ENCODE results near the gene STAB1. TPM values are rescaled to one million over a fixed set of nuclear protein-coding genes. Genes with fewer than 3 reads are reported as not detected.

The STAB1 gene
- total and polyA plus RNA-seq, 12 donors, result 17.4 to 231 (median 44.1) TPM

DNA sequence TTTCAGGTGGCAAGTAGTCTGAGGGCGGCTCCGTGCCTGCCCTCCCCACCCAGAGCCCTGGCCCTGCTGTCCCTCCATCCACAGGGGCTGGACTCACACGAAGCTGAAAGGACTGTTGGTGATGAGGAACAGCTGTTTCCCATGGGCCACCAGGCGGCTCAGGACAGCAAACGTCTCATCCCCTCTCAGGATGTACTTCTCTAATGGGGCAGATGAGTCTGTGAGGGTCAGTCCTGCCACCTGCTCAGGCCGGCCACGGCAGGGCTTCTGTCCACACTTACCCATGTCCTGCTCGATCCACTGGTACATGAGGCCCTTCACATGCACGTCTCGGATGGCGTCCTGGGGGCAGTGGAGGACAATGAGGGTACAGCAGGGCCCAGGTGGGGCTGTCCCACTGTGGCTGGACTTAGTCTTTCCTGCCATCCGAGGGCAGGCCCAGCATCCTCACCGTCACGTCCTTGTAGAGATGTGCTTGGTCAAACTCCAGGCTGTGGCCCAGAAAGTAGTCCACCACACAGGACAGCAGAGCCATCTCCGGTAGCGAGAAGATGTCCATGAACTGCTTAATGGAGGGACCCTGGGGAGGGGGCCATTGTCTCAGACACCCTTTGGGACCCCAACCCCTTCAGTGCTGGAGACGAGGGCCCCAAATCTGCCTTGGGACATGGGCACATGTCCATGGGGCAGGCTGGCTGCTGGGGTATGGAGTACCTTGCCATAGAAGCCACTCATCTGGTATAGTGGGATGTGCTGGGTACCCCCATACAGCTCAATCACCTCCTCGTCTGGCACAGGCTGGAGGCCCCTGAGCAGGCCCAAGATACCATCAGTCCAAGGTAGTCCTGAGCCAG, 32.8 kb downstream of the STAB1 start:
- Histone ChIP-seq H3K27ac (peak overlapping the region in 5 of 10 donors; percentile 22 to 91 (median 77)), H3K27me3 (no peaks in the 10 kb centered on the region), H3K9me3 (no peaks in the 10 kb centered on the region), H3K36me3 (peaks cover 0 to 62% (median 19%) of the 10 kb centered on the region in 9 donors), H3K4me3 (no peak overlapping the region), H3K4me1 (peaks cover 54 to 88% (median 71%) of the 10 kb centered on the region in 9 donors)
- TF ChIP-seq, protein P1, sequence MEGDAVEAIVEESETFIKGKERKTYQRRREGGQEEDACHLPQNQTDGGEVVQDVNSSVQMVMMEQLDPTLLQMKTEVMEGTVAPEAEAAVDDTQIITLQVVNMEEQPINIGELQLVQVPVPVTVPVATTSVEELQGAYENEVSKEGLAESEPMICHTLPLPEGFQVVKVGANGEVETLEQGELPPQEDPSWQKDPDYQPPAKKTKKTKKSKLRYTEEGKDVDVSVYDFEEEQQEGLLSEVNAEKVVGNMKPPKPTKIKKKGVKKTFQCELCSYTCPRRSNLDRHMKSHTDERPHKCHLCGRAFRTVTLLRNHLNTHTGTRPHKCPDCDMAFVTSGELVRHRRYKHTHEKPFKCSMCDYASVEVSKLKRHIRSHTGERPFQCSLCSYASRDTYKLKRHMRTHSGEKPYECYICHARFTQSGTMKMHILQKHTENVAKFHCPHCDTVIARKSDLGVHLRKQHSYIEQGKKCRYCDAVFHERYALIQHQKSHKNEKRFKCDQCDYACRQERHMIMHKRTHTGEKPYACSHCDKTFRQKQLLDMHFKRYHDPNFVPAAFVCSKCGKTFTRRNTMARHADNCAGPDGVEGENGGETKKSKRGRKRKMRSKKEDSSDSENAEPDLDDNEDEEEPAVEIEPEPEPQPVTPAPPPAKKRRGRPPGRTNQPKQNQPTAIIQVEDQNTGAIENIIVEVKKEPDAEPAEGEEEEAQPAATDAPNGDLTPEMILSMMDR (IDR thresholded peaks at IDR 0.05), result no peak
- intact Hi-C loops (cut with DNase I), result loop anchor here in 1 of 10 donors (5.0 kb wide), 1 partner anchor 36 kb away; no protein-coding TSS in a partner anchor
- DNase-seq (peak in 1 of 2 donors; percentile 14), ATAC-seq (no peak)
- 83 to 89% methylated on average over 18 of the region's 18 CpGs for WGBS, 2 donors

DNA sequence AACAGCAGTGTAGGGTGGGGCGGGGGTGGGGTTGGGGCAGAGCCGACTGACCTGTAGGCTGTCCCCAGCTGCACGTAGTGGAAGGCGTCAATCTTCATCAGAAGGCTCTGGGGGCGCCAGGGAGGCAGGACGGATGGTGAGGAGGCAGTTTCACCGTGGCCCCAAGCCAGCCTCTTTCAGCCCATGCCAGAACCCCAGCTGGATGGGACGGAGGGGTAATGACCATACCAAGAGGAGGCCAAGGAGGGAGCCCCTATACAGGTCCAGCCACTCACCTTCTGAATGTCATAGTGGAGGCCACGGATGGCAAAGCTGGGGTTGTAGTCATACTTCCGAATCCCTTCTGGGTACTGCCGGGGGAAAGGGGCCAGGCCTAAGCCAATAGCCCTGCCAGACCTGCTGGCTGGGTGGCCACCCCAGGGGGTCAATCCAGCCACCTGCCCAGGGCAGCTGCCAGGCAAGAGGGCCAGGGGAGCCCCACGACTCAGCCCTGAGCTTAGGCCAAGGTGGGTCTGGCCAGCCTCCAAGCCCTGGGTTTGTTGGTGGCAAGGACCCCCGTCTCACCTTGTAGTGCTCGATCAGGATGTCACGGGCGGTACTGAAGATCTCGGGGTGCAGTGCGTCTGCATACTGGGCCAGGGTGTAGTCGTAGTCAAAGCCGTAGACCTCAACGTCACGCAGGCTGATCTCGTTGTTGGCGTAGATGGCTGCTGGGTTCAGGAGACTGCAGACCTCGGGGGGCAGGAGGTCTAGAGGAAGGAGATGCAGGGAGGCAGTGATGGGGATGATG, 33.6 kb downstream of the STAB1 start:
- H3K4me3 ChIP-seq, result no peak overlapping the region
- intact Hi-C loops (cut with DNase I), result loop anchor here in 1 of 10 donors (5.0 kb wide), 1 partner anchor 36 kb away; no protein-coding TSS in a partner anchor
- TF ChIP-seq, protein P1 (IDR thresholded peaks at IDR 0.05), result no peak
- WGBS, 2 donors, result 86 to 87% methylated on average over 25 of the region's 25 CpGs
- no peaks in the 10 kb centered on the region for H3K27me3 ChIP-seq
- no peaks in the 10 kb centered on the region for H3K9me3 ChIP-seq
- H3K4me1 ChIP-seq, result peaks cover 57 to 92% (median 75%) of the 10 kb centered on the region in 9 donors
- ATAC-seq (no peak), DNase-seq (peak in 1 of 2 donors; percentile 16)
- peaks cover 0 to 54% (median 16%) of the 10 kb centered on the region in 9 donors for H3K36me3 ChIP-seq
- peak overlapping the region in 8 of 10 donors; percentile 70 to 91 (median 84) for H3K27ac ChIP-seq

DNA sequence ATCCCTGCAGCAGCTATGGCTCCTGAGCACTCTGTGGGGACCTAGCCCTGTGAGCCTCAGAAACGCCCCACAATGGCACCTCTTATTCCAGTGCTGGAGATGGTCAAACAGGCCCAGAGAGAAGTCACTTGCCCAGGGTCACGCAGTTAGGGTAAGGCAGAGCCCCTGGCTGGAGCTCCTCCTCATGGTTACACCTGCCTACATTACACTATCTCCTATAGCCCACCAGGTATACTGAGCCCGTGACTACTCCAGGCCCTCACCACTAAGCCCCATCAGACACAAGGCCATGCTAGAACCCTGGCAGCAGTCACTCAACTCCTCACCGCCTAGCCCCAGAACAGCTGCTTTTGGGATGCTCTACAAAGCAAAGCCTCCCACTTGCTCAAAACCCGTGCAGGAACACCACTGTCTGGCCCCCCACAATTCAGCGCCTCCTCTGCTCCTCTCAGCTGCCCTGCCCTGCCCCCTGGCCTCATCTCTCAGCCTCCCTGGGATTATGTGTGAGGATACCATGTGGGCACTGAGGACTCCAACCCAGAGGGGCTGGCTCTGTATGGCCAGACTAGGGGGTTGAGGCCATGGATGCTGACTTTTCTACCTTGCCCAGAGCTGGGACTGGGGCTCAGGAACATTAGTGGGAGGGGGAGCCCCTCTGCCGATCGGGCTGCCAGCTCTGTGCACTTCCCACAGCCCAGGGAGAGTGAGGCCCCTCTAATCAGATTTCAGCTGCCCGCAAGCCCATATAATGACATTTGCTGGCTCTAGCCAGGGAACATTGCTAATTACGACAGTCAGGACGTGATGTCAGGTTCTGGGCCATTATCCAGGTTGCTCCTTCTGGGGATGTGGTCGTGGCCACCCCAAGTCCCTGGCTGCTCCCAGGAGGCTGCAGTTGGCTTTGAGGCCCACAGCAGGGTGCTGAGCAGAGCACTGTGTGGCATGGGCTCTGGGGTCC, 34.5 kb downstream of the STAB1 start:
- H3K9me3 ChIP-seq, result no peaks in the 10 kb centered on the region
- H3K27me3 ChIP-seq, result no peaks in the 10 kb centered on the region
- DNase-seq, result peak in 1 of 2 donors; percentile 84
- H3K27ac ChIP-seq, result peak overlapping the region; percentile 70 to 91 (median 83)
- TF ChIP-seq, protein P1 (IDR thresholded peaks at IDR 0.05), result no peak
- no peak overlapping the region for H3K4me3 ChIP-seq
- H3K36me3 ChIP-seq, result peaks cover 0 to 45% (median 7%) of the 10 kb centered on the region in 9 donors
- H3K4me1 ChIP-seq, result peaks cover 54 to 94% (median 75%) of the 10 kb centered on the region in 9 donors
- 42 to 48% methylated on average over 12 of the region's 12 CpGs for WGBS, 2 donors
- peak; percentile 10 to 75 (median 62) for ATAC-seq
- intact Hi-C loops (cut with DNase I), result loop anchor here in 3 of 10 donors (5.0 kb wide), 2 partner anchors 37 to 47 kb away; no protein-coding TSS in a partner anchor

Data from heart right ventricle (tissue), 16 donors.